ENCODE measurements around the gene PLPP4.

The PLPP4 gene

DNA sequence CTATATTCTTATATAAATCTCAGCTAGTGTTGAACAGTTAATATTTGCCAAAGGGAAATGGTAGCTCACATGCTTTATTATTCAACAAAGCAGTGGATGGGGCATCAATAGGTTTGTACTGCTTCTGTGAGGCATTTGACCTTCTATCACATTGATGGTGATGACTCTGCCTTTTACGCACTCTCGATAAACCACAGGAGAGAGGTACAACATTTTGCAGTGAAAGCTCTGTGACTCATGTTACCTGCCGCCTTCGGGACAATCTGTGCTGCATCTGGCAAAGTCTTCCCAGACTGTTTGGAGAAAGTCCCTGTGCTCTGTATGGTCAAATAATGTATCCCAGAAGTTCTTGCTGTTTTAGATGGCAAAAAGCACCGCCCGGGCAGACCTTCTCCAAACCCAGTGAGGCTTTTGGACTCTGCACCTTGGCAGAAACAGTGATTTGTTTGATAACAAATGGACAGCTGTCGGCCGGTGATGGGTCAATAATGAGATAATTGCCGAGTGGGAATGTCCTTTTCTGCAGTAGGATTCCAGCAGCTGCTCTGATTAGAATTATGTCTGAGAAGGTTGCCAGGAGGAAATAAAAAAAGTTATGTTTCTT lies 61.0 kb downstream of the PLPP4 start:
- Histone ChIP-seq H3K79me2 (ENCODE audit: low read length) (no peaks in the 10 kb centered on the region), H3K9me3 (ENCODE audit: insufficient read depth, low read length) (no peaks in the 10 kb centered on the region), H3K9ac (ENCODE audit: low read length) (no peak overlapping the region), H3K4me2 (ENCODE audit: low read length) (no peak overlapping the region), H2AFZ (ENCODE audit: low read depth, low read length) (no peak overlapping the region), H3K4me3 (ENCODE audit: low read length) (no peak overlapping the region), H4K20me1 (ENCODE audit: insufficient read depth, low read length) (no peaks in the 10 kb centered on the region), H3K36me3 (replicated peaks; ENCODE audit: low read depth, low read length) (no peaks in the 10 kb centered on the region), H3K27ac (ENCODE audit: low read length) (no peak overlapping the region), H3K4me1 (ENCODE audit: low read length) (no peaks in the 10 kb centered on the region), H3K27me3 (ENCODE audit: low read depth, low read length) (no peaks in the 10 kb centered on the region)
- TF ChIP-seq EZH2phosphoT487 (IDR thresholded peaks at IDR 0.05; ENCODE audit: low read depth): no peak
- TF ChIP-seq CTCF (IDR thresholded peaks at IDR 0.05; ENCODE audit: low read depth, low read length): no peak

DNA sequence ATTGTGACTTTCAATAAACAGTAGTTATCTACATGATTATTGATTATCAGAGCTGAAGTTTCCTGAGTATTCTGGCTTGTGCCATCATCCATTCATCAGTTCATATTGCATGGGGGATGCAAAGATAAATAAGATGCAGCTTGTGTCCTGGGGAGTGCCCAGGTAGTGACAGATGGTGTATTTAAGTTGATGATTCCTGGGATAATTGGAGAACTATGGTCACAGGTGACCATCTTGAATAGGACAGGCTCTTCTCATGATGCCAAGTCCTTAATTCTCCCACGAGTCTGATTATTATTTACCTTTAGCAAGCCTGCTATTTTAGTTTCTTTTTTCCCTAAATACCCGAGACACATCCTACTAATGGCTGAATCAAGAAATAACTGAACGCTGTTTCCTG lies 64.9 kb downstream of the PLPP4 start:
- TF ChIP-seq EZH2phosphoT487 (IDR thresholded peaks at IDR 0.05; ENCODE audit: low read depth): no peak
- TF ChIP-seq CTCF (IDR thresholded peaks at IDR 0.05; ENCODE audit: low read depth, low read length): no peak
- H3K4me1 ChIP-seq (ENCODE audit: low read length): no peaks in the 10 kb centered on the region
- no peaks in the 10 kb centered on the region for H4K20me1 ChIP-seq (ENCODE audit: insufficient read depth, low read length)
- H3K4me3 ChIP-seq (ENCODE audit: low read length): no peak overlapping the region
- H3K9ac ChIP-seq (ENCODE audit: low read length): no peak overlapping the region
- no peaks in the 10 kb centered on the region for H3K79me2 ChIP-seq (ENCODE audit: low read length)
- H2AFZ ChIP-seq (ENCODE audit: low read depth, low read length): no peak overlapping the region
- H3K36me3 ChIP-seq (replicated peaks; ENCODE audit: low read depth, low read length): no peaks in the 10 kb centered on the region
- no peak overlapping the region for H3K4me2 ChIP-seq (ENCODE audit: low read length)
- no peaks in the 10 kb centered on the region for H3K9me3 ChIP-seq (ENCODE audit: insufficient read depth, low read length)
- no peak overlapping the region for H3K27ac ChIP-seq (ENCODE audit: low read length)
- no peaks in the 10 kb centered on the region for H3K27me3 ChIP-seq (ENCODE audit: low read depth, low read length)

GRCh38 chr10:120527691-120528090 lies 70.7 kb downstream of the PLPP4 start:
- Histone ChIP-seq H4K20me1 (ENCODE audit: insufficient read depth, low read length) (no peaks in the 10 kb centered on the region), H3K4me2 (ENCODE audit: low read length) (no peak overlapping the region), H3K27ac (ENCODE audit: low read length) (no peak overlapping the region), H3K79me2 (ENCODE audit: low read length) (no peaks in the 10 kb centered on the region), H2AFZ (ENCODE audit: low read depth, low read length) (no peak overlapping the region), H3K36me3 (replicated peaks; ENCODE audit: low read depth, low read length) (no peaks in the 10 kb centered on the region), H3K4me1 (ENCODE audit: low read length) (0 out of 2 replicates have a peak, but pooled peaks cover 2% of the 10 kb centered on the region), H3K4me3 (ENCODE audit: low read length) (no peak overlapping the region), H3K9me3 (ENCODE audit: insufficient read depth, low read length) (no peaks in the 10 kb centered on the region), H3K27me3 (ENCODE audit: low read depth, low read length) (no peaks in the 10 kb centered on the region), H3K9ac (ENCODE audit: low read length) (no peak overlapping the region)
- TF ChIP-seq EZH2phosphoT487 (IDR thresholded peaks at IDR 0.05; ENCODE audit: low read depth) (no peak), CTCF (IDR thresholded peaks at IDR 0.05; ENCODE audit: low read depth, low read length) (no peak)

DNA sequence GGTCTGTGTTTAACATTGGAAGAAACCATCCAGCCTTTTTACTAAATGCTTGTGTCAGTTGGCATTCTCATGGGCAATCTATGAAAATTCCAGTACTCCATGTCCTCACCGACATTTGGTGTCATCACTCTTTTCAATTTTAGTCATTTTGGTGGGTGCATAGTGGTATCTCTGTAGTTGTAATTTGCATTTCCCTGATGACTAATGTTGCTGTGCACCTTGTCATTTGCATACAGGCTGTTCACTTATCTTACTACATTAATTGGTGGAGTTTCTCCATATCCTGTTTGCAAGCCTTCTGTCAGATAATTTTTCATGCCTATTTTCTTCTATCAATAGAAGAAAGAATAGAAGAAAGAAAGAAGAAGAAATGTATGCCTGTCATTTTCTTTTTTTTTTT lies 73.7 kb downstream of the PLPP4 start:
- no peak for TF ChIP-seq EZH2phosphoT487 (IDR thresholded peaks at IDR 0.05; ENCODE audit: low read depth)
- TF ChIP-seq CTCF (IDR thresholded peaks at IDR 0.05; ENCODE audit: low read depth, low read length): no peak
- no peaks in the 10 kb centered on the region for H3K79me2 ChIP-seq (ENCODE audit: low read length)

More for the DNA sequence above, 73.7 kb downstream of the PLPP4 start:
- peaks cover 3% of the 10 kb centered on the region; the same call in 1 of the 2 replicates for H3K9me3 ChIP-seq (ENCODE audit: insufficient read depth, low read length)
- no peak overlapping the region for H3K9ac ChIP-seq (ENCODE audit: low read length)
- H3K4me3 ChIP-seq (ENCODE audit: low read length): no peak overlapping the region
- no peaks in the 10 kb centered on the region for H4K20me1 ChIP-seq (ENCODE audit: insufficient read depth, low read length)
- 0 out of 2 replicates have a peak, but pooled peaks cover 2% of the 10 kb centered on the region for H3K4me1 ChIP-seq (ENCODE audit: low read length)
- H3K36me3 ChIP-seq (replicated peaks; ENCODE audit: low read depth, low read length): no peaks in the 10 kb centered on the region
- H2AFZ ChIP-seq (ENCODE audit: low read depth, low read length): no peak overlapping the region
- no peak overlapping the region for H3K4me2 ChIP-seq (ENCODE audit: low read length)
- H3K27me3 ChIP-seq (ENCODE audit: low read depth, low read length): no peaks in the 10 kb centered on the region
- H3K27ac ChIP-seq (ENCODE audit: low read length): no peak overlapping the region

Data from OCI-LY3 (cell line).